Epithelial cell of esophagus (primary cell): ENCODE measurements around the gene SMAP2.
"Not testable (repeated sequence)": the region's sequence is repeated elsewhere in the genome, so short reads cannot be mapped to it uniquely, and the experiment has no call there.

Experiments used
- DNase-seq: peaks from one replicate; pipeline ENCODE4 v3.0.0; 2010; ENCODE audit warnings: low read depth
- H3K4me3 ChIP-seq: 2 replicates; pipeline ENCODE4 v1.5.1; 2011; ENCODE audit warnings: mild to moderate bottlenecking, low read length, control low read depth
- TF ChIP-seq, protein P1 (sequence below): IDR thresholded peaks from 2 replicates; pipeline ENCODE4 v1.5.1; 2011; ENCODE audit warnings: low read depth, mild to moderate bottlenecking, low read length, control low read depth, inconsistent platforms; ENCODE audit not compliant: insufficient read depth; ENCODE audit errors: missing control alignments

Gene SMAP2

DNA sequence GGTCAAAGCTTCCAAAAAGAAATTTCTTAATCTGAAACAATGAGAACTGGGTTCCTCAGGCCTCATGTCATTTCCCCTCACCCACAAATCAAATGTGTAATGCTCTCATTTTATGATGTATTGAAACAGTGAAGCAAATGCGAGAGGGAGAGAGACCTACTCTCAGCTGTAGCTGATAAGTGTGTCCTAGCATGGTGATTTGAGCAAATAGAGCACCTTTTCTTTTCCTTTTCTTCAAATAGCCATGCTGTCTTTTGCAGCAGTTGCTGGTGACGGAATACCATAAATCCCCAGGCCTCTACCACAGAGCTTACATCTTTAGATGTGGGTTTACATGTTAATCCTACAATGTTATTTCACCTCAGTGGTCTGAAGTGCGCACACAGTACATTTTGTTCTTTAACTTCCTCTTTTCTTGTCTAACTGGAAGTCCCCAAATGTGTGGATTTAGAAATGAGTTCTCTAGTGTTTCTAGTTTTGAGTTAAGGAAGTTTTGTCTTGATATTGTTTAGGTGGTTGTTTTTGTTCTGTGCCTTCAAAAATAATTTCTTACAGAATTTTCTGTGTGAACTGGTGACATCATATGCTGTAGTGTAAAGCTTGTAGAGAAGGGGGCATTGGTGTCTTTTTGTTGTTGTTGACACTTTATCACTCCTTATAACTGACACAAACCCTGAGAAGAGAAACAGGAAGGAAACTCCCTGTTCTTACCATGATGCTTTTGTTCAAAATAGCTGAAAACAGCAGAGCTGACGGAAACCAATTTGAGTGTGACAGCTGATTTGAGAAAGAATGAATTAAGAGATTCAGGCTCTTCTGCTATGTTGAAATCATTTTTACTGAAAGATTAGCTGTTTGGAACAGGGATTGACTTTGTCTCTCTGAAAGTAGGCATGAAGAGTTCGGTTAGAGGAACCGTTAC, 12.2 kb downstream of the SMAP2 start:
- no peak overlapping the region for H3K4me3 ChIP-seq

DNA sequence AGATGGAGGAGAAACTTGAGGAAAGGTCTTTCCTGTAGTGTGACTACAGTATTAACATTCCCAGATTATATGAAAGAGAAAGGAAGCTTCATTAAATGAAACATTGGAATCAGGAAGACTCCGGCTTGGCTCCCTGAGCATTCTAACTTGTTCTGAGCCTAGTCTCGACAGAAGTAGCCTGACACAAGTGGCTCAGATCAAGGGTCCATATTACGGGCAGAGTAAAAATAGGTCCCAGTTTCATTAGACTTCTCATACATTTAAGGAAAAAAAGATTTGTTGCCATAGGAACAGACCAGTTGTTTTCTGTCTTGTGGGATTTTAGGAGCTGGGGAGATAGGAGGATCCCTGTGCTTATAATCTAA, 12.8 kb downstream of the SMAP2 start:
- H3K4me3 ChIP-seq: no peak overlapping the region
- DNase-seq: no peak
- TF ChIP-seq, protein P1, sequence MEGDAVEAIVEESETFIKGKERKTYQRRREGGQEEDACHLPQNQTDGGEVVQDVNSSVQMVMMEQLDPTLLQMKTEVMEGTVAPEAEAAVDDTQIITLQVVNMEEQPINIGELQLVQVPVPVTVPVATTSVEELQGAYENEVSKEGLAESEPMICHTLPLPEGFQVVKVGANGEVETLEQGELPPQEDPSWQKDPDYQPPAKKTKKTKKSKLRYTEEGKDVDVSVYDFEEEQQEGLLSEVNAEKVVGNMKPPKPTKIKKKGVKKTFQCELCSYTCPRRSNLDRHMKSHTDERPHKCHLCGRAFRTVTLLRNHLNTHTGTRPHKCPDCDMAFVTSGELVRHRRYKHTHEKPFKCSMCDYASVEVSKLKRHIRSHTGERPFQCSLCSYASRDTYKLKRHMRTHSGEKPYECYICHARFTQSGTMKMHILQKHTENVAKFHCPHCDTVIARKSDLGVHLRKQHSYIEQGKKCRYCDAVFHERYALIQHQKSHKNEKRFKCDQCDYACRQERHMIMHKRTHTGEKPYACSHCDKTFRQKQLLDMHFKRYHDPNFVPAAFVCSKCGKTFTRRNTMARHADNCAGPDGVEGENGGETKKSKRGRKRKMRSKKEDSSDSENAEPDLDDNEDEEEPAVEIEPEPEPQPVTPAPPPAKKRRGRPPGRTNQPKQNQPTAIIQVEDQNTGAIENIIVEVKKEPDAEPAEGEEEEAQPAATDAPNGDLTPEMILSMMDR: no peak

More for the DNA sequence above, 12.2 kb downstream of the SMAP2 start:
- TF ChIP-seq, protein P1: no peak
- DNase-seq: no peak

DNA sequence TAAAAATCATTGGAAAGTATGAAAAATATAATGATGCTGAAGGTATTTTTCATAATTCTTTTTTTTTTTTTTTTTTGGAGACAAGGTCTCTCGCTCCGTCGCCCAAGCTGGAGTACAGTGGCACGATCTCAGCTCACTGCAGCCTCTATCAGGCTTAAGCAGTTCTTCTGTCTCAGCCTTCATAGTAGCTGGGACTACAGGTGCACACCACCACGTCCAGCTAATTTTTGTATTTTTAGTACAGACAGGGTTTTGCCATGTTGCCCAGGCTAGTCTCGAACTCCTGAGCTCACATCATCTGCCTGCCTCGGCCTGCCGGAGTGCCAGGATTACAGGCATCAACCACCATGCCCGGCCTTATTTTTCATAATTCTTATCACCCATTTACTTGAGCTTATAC, 13.3 kb downstream of the SMAP2 start:
- TF ChIP-seq, protein P1: no peak
- DNase-seq: no peak
- H3K4me3 ChIP-seq: no peak overlapping the region

DNA sequence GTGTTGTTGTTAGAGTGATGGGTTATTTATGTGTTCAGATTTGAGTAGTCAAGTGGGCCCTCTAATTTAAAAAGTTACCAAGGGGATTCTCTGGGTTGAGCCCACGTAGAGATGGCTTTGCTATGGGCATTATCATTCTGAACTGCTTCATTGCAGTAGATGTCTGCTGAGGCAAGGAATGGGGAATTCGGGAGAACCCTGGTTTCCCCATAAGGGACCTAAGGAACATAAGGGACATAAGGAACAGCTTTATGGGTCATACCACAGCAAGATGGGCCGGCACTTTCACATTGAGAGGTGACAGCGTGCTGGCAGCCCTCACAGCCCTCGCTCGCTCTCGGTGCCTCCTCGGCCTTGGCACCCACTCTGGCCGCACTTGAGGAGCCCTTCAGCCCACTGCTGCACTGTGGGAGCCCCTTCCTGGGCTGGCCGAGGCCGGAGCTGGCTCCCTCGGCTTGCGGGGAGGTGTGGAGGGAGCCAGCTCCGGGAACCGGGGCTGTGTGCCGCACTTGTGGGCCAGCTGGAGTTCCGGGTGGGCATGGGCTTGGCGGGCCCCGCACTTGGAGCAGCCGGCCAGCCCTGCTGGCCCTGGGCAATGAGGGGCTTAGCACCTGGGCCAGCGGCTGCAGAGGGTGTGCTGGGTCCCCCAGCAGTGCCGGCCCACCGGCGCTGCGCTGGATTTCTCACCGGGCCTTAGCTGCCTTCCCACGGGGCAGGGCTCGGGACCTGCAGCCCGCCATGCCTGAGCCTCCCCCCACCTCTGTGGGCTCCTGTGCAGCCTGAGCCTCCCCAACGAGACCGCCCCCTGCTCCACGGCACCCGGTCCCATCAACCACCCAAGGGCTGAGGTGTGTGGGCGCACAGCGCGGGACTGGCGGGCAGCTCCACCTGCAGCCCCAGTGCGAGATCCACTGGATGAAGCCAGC, 14.1 kb downstream of the SMAP2 start:
- not testable (repeated sequence) for H3K4me3 ChIP-seq

DNA sequence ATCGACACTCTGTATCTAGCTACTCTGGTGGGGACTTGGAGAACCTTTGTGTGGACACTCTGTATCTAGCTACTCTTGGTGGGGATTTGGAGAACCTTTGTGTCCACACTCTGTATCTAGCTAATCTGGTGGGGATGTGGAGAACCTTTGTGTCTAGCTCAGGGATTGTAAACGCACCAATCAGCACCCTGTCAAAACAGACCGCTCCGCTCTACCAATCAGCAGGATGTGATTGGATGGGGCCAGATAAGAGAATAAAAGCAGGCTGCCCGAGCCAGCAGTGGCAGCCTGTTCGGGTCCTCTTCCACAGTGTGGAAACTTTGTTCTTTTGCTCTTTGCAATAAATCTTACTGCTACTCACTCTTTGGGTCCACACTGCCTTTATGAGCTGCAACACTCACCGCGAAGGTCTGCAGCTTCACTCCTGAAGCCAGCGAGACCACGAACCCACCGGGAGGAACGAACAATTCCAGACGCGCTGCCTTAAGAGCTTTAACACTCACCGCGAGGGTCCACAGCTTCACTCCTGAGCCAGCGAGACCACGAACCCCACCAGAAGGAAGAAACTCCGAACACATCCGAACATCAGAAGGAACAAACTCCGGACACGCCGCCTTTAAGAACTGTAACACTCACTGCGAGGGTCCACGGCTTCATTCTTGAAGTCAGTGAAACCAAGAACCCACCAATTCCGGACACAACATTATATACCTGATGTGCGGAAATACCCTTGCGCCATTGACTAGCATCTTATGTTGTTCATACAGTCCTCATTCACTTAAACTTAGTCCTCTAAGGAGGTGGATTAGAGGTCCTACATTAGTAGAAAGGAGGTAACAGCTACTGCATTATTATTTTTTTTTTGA, 15.2 kb downstream of the SMAP2 start:
- not testable (repeated sequence) for H3K4me3 ChIP-seq, DNase-seq

More for the DNA sequence above, 14.1 kb downstream of the SMAP2 start:
- DNase-seq: not testable (repeated sequence)

DNA sequence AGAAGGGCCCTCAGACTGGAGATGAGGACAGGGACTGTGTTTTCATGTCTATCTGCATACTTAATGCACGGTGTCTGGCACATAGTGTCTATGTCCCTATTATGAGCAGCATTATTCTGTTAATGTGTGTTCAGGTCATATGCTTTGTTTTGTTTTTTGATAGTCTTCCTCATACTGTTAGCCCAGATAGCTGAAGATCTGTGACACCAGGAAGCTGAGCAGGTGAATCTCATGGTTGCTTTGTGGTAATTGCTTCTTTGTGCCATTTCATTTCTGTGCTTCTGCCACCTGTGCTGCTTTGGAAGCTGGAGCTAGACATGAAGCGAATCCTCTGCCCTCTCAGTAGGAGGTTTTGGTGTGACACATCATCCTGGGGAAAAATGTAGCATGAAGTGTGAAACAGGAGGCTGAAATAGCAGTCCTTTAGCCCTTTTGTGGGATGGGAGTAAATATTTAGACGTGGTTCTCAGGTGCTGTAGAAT, 15.8 kb downstream of the SMAP2 start:
- H3K4me3 ChIP-seq: no peak overlapping the region
- DNase-seq: no peak
- TF ChIP-seq, protein P1: no peak

DNA sequence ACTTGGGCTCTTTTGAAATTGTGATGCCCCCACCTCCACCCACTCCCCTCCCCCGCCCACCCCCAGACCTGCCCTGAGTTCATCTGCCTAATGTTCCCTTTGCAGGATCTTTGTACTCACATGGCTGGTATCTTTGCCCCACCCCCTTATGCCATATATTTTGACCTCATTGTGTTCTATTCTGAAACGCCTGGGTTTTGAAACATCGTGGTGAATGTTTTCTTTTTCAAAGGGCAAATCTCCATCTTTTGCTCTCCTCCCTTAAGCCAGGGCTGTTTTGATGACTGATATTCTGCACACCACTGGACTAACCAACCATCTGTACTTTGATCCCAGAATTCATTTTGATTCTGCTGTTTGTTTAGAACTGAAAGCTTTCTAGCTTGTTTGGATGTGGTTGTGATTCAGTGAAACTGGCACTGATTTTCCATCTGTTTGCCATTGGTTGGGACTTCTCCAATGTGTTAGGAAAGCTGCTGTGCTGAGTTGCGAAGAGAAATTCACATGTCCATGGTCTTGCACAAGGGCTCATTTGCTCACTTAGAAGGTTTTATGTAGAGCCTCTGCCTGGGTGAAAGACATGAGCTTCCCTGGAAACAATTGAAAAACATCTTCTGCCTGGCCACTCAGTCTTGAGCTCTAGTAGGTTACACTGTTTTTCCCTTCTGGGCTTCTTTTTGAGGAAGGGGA, 16.5 kb downstream of the SMAP2 start:
- DNase-seq: no peak

More for the DNA sequence above, 16.5 kb downstream of the SMAP2 start:
- H3K4me3 ChIP-seq: no peak overlapping the region
- TF ChIP-seq, protein P1: no peak
